Ovary (tissue), 3 donors: ENCODE measurements around the gene LCE3C.

Source experiments
- CTCF ChIP-seq, 3 donors: fragments of 450-650 bp in 2 of 3; fragments of 200-600 bp in 1 of 3; IDR thresholded peaks; one replicate each; pipeline versions ENCODE4 v1.5.1 to v1.8.0; 2016 to 2022; ENCODE audit warnings: antibody characterized with exemption in 3 of 3, mild to moderate bottlenecking in 1 of 3
- EP300 ChIP-seq: sonication (generic); formaldehyde crosslinking; IDR thresholded peaks from one replicate; pipeline ENCODE4 v1.6.1; 2017; ENCODE audit warnings: antibody characterized with exemption
- POLR2A ChIP-seq: fragments of 450-650 bp; IDR thresholded peaks from one replicate; pipeline ENCODE4 v1.6.1; 2017; ENCODE audit warnings: antibody characterized with exemption, mild to moderate bottlenecking, moderate library complexity
- donor health status: DM: no; HTN: no; CAD: no.

- TF ChIP-seq POLR2A (no peak), CTCF (IDR thresholded peaks at IDR 0.05) (no peak), EP300 (no peak)
Measured at GRCh38 chr1:152640351-152640750, 40.3 kb downstream of the LCE3C start.
